CD4-positive, alpha-beta memory T cell (primary cell): ENCODE results near the gene KRTAP4-5. TPM values are rescaled to one million over a fixed set of nuclear protein-coding genes. Genes with fewer than 3 reads are reported as not detected.
A peak's percentile ranks its signal among the peaks of the same experiment; 100 is the strongest.
"Not testable (repeated sequence)": the region's sequence is repeated elsewhere in the genome, so short reads cannot be mapped to it uniquely, and the experiment has no call there.

Experiments used
- CTCF ChIA-PET: fragments of 350-600 bp; sonication (Branson Sonifier 250); formaldehyde crosslinking; loops from one replicate; lab custom pipeline; 2021; ENCODE audit warnings: inconsistent platforms; ENCODE audit not compliant: partially characterized antibody; lab: Charles Lee
- POLR2A ChIA-PET: fragments of 350-600 bp; sonication (Branson Sonifier 250); formaldehyde crosslinking; loops from one replicate; lab custom pipeline; 2021; ENCODE audit not compliant: partially characterized antibody; lab: Charles Lee
- DNase-seq, 5 donors: peaks; one replicate each; pipeline versions ENCODE4 v3.0.0 to v3.0.0-alpha.2; 2020 to 2022; ENCODE audit warnings: mixed read lengths in 1 of 5
- H3K27ac ChIP-seq: one replicate; pipeline ENCODE4 v1.7.0; 2013; ENCODE audit warnings: low read depth, low read length
- H3K27me3 ChIP-seq: 2 replicates; pipeline ENCODE4 v1.7.0; 2013; ENCODE audit warnings: mild to moderate bottlenecking, low read length, moderate library complexity; ENCODE audit not compliant: insufficient read depth
- H3K36me3 ChIP-seq: 2 replicates; pipeline ENCODE4 v1.7.0; 2013; ENCODE audit warnings: mild to moderate bottlenecking, low read length, moderate library complexity; ENCODE audit not compliant: insufficient read depth
- H3K4me1 ChIP-seq: 2 replicates; pipeline ENCODE4 v1.7.0; 2013; ENCODE audit warnings: mild to moderate bottlenecking, low read length, moderate library complexity; ENCODE audit not compliant: insufficient read depth
- H3K4me3 ChIP-seq, 2 donors: one replicate each; pipeline ENCODE4 v1.7.0; 2013; ENCODE audit warnings: low read length in 2 of 2, mild to moderate bottlenecking in 1 of 2
- H3K9me3 ChIP-seq, 2 donors: one replicate each; pipeline ENCODE4 v1.7.0; 2013; ENCODE audit warnings: low read length in 2 of 2, control low read depth in 1 of 2; ENCODE audit not compliant: control insufficient read depth in 1 of 2
- H3K27ac Mint-ChIP-seq, 7 donors: one replicate each; pipeline ENCODE4 v1.8.0; 2020 to 2021; ENCODE audit warnings: mixed read lengths in 7 of 7, mild to moderate bottlenecking in 6 of 7, inconsistent platforms in 3 of 7, moderate library complexity in 3 of 7
- H3K27me3 Mint-ChIP-seq, 2 donors: one replicate each; pipeline ENCODE4 v1.8.0; 2020 to 2021; ENCODE audit warnings: mixed read lengths in 2 of 2
- H3K36me3 Mint-ChIP-seq, 2 donors: one replicate each; pipeline ENCODE4 v1.8.0; 2020 to 2021; ENCODE audit warnings: mixed read lengths in 2 of 2, inconsistent platforms in 1 of 2, mild to moderate bottlenecking in 1 of 2
- H3K4me1 Mint-ChIP-seq, 4 donors: one replicate each; pipeline ENCODE4 v1.8.0; 2020 to 2021; ENCODE audit warnings: mixed read lengths in 4 of 4, mild to moderate bottlenecking in 1 of 4
- H3K4me3 Mint-ChIP-seq, 8 donors: one replicate each; pipeline ENCODE4 v1.8.0; 2020 to 2021; ENCODE audit warnings: mixed read lengths in 8 of 8, mild to moderate bottlenecking in 7 of 8, moderate library complexity in 6 of 8, inconsistent platforms in 3 of 8
- H3K9me3 Mint-ChIP-seq, 8 donors: one replicate each; pipeline ENCODE4 v1.8.0; 2020 to 2021; ENCODE audit warnings: mixed read lengths in 8 of 8, mild to moderate bottlenecking in 5 of 8, inconsistent platforms in 3 of 8, moderate library complexity in 1 of 8
- intact Hi-C: fragments of 100-400 bp; cut with micrococcal nuclease; formaldehyde crosslinking; loops from one replicate; pipeline ENCODE4 v1.15.1; 2023
- polyA plus RNA-seq, 2 donors: library from polyadenylated mRNA; unstranded; fragments of 300-500 nt; fragmentation: Illumina TruSeq; gene quantifications; one replicate each; pipeline ENCODE4 v1.2.3, GENCODE V29; 2021
- total RNA-seq, 2 experiments: library from RNA; stranded (reverse); gene quantifications; one replicate each; pipeline ENCODE4 v1.2.3, GENCODE V29; 2021

Gene KRTAP4-5
- total and polyA plus RNA-seq, 4 experiments from 2014 or later, result not detected

DNA sequence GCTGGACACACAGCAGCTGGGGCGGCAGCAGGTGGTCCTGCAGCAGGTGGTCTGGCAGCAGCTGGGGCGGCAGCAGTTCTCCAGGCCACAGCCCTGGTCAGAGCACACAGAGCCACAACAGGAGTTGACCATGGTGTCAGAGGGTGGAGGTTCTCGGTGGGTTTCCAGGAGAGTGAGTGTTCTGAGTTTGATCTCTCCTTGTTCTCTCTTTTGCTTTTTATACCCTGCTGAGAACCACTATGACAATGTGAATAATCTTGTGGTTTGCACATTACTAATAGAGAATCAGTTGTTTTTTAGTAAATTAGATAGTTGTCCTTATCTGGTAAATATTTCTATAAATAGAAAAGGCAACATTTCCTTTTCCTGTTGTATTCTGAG is 25.6 kb downstream of the KRTAP4-5 start, which contains the start of gene KRTAP4-12:
Gene KRTAP4-12, minus strand, starts transcription at position 192 of the 381 bp plus-strand sequence. Its CDS starts 60 bp downstream, at position 132.
- H3K4me1 Mint-ChIP-seq, result peaks cover 13 to 82% (median 50%) of the 10 kb centered on the region in 4 donors
- DNase-seq, H3K36me3 Mint-ChIP-seq, H3K36me3 ChIP-seq, intact Hi-C loops, H3K4me3 ChIP-seq, H3K27me3 ChIP-seq, H3K27me3 Mint-ChIP-seq, H3K27ac ChIP-seq, H3K9me3 Mint-ChIP-seq, H3K9me3 ChIP-seq: not testable (repeated sequence)
- ChIA-PET POLR2A (interaction anchor here (1.2 kb wide), 1 partner anchor 10 kb away, joined by 3 read pairs; no protein-coding TSS in a partner anchor), CTCF (interaction anchor here (0.7 to 1.0 kb wide), 2 partner anchors 163 to 199 kb away, joined by 3 to 6 read pairs; no protein-coding TSS in a partner anchor)
- peaks cover 57% of the 10 kb centered on the region for H3K4me1 ChIP-seq
- peak within 1 kb of the TSS in 6 of 7 donors; percentile 2 to 91 (median 74) for H3K27ac Mint-ChIP-seq
- peak within 1 kb of the TSS in 7 of 8 donors; percentile 64 to 87 (median 73) for H3K4me3 Mint-ChIP-seq

- H3K36me3 ChIP-seq, H3K9me3 ChIP-seq, H3K4me3 ChIP-seq, H3K36me3 Mint-ChIP-seq, DNase-seq, H3K27ac ChIP-seq, intact Hi-C loops, H3K27me3 Mint-ChIP-seq, H3K9me3 Mint-ChIP-seq, H3K27me3 ChIP-seq: not testable (repeated sequence)
- peaks cover 57% of the 10 kb centered on the region for H3K4me1 ChIP-seq
- Mint-ChIP-seq H3K27ac (peak overlapping the region in 6 of 7 donors; percentile 2 to 91 (median 64)), H3K4me1 (peaks cover 13 to 81% (median 48%) of the 10 kb centered on the region in 4 donors), H3K4me3 (peak overlapping the region in 7 of 8 donors; percentile 64 to 87 (median 73))
- ChIA-PET POLR2A (interaction anchor here (1.2 to 1.5 kb wide), 2 partner anchors 10 kb away, joined by 3 to 4 read pairs; no protein-coding TSS in a partner anchor), CTCF (interaction anchor here (0.7 to 1.0 kb wide), 2 partner anchors 163 to 199 kb away, joined by 3 to 6 read pairs; no protein-coding TSS in a partner anchor)
Observed at GRCh38 chr17:41123292-41123990, 26.2 kb downstream of the KRTAP4-5 start.

GRCh38 chr17:41121742-41122141 is 27.9 kb downstream of the KRTAP4-5 start:
- intact Hi-C loops, result loop anchor here (2.0 kb wide), 3 partner anchors 201 to 427 kb away; no protein-coding TSS in a partner anchor
- Mint-ChIP-seq H3K36me3 (no peaks in the 10 kb centered on the region), H3K9me3 (peaks cover 0 to 7% (median under 1%) of the 10 kb centered on the region in 8 donors), H3K4me3 (no peak overlapping the region), H3K27ac (peak overlapping the region in 1 of 7 donors; percentile 12), H3K27me3 (peaks cover 2 to 4% of the 10 kb centered on the region in 2 donors), H3K4me1 (peaks cover 13 to 68% (median 50%) of the 10 kb centered on the region in 4 donors)
- no peaks in the 10 kb centered on the region for H3K27me3 ChIP-seq
- ChIA-PET CTCF (interaction anchor here (1.2 to 1.6 kb wide), 2 partner anchors 201 to 427 kb away, joined by 3 to 9 read pairs; no protein-coding TSS in a partner anchor), POLR2A (interaction anchor here (1.1 to 1.5 kb wide), 3 partner anchors 10 to 187 kb away, joined by 4 to 6 read pairs (median 4); partner anchors contain the start of gene KRTAP16-1)
- peaks cover 54% of the 10 kb centered on the region for H3K4me1 ChIP-seq
- H3K36me3 ChIP-seq, result no peaks in the 10 kb centered on the region
- no peaks in the 10 kb centered on the region for H3K9me3 ChIP-seq
- DNase-seq, result no peak
- no peak overlapping the region for H3K27ac ChIP-seq
- H3K4me3 ChIP-seq, result no peak overlapping the region

GRCh38 chr17:41119696-41120690 is 29.6 kb downstream of the KRTAP4-5 start:
- not testable (repeated sequence) for H3K4me3 ChIP-seq, H3K27me3 ChIP-seq, H3K36me3 Mint-ChIP-seq, H3K36me3 ChIP-seq, H3K9me3 Mint-ChIP-seq, H3K27ac ChIP-seq, H3K9me3 ChIP-seq, H3K27me3 Mint-ChIP-seq
- DNase-seq, result peak in 3 of 5 donors; percentile 37 to 42 (median 37)
- peak overlapping the region in 6 of 8 donors; percentile 41 to 84 (median 73) for H3K4me3 Mint-ChIP-seq
- CTCF ChIA-PET, result interaction anchor here (0.7 to 2.3 kb wide), 5 partner anchors 189 to 429 kb away, joined by 3 to 21 read pairs (median 6); partner anchors contain the start of gene KRTAP16-1
- POLR2A ChIA-PET, result interaction anchor here (0.8 to 1.9 kb wide), 5 partner anchors 10 to 202 kb away, joined by 3 to 11 read pairs (median 6); partner anchors contain the start of gene KRTAP16-1
- H3K4me1 Mint-ChIP-seq, result peaks cover 6 to 62% (median 37%) of the 10 kb centered on the region in 4 donors
- intact Hi-C loops, result loop anchor here (2.0 kb wide), 3 partner anchors 203 to 429 kb away; no protein-coding TSS in a partner anchor
- H3K4me1 ChIP-seq, result peaks cover 37% of the 10 kb centered on the region
- peak overlapping the region in 5 of 7 donors; percentile 4 to 90 (median 81) for H3K27ac Mint-ChIP-seq

DNA sequence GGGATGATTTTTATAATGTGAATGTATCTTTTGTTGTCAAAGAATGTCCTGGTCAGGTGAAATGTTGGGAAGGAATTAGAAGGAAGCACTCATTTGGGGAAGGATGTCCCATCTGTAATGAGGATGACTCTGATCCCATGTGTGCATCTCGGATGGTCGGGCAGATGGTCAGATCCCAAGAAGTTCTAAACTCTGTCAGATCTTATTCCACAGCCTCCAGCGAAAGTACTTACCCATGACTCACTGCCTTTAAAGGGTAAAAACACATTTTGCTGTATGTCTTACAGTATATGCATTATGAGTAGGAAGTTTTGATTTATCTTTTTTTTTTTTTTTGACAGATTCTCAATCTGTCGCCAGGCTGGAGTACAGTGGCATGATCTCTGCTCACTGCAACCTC is 30.9 kb downstream of the KRTAP4-5 start:
- no peaks in the 10 kb centered on the region for H3K36me3 Mint-ChIP-seq
- peak overlapping the region in 3 of 7 donors; percentile 19 to 62 (median 55) for H3K27ac Mint-ChIP-seq
- Histone ChIP-seq H3K27ac (no peak overlapping the region), H3K9me3 (no peaks in the 10 kb centered on the region), H3K27me3 (no peaks in the 10 kb centered on the region), H3K4me1 (peaks cover 24% of the 10 kb centered on the region), H3K4me3 (no peak overlapping the region), H3K36me3 (no peaks in the 10 kb centered on the region)
- DNase-seq, result no peak
- POLR2A ChIA-PET, result no interaction called here
- peaks cover 6 to 49% (median 28%) of the 10 kb centered on the region in 4 donors for H3K4me1 Mint-ChIP-seq
- H3K4me3 Mint-ChIP-seq, result no peak overlapping the region
- peaks cover 0 to 7% (median 0%) of the 10 kb centered on the region in 8 donors for H3K9me3 Mint-ChIP-seq
- intact Hi-C loops, result no loop called here
- CTCF ChIA-PET, result no interaction called here
- H3K27me3 Mint-ChIP-seq, result peaks cover 4% of the 10 kb centered on the region in 2 donors

- H3K4me3 ChIP-seq, H3K27ac ChIP-seq, H3K9me3 ChIP-seq, H3K27me3 Mint-ChIP-seq, POLR2A ChIA-PET, DNase-seq, H3K36me3 ChIP-seq, H3K27me3 ChIP-seq, H3K9me3 Mint-ChIP-seq, H3K36me3 Mint-ChIP-seq, intact Hi-C loops, H3K4me3 Mint-ChIP-seq: not testable (repeated sequence)
- CTCF ChIA-PET, result interaction anchor here (2.6 kb wide), 1 partner anchor 205 kb away, joined by 8 read pairs; no protein-coding TSS in a partner anchor
- peak within 1 kb of the TSS in 4 of 7 donors; percentile 17 to 69 (median 40) for H3K27ac Mint-ChIP-seq
- H3K4me1 ChIP-seq, result peaks cover 19% of the 10 kb centered on the region
- peaks cover 2 to 41% (median 21%) of the 10 kb centered on the region in 4 donors for H3K4me1 Mint-ChIP-seq
Observed at GRCh38 chr17:41117846-41118386, 31.7 kb downstream of the KRTAP4-5 start, which contains the start of gene KRTAP4-11. TSS of gene KRTAP4-11 (minus strand) at chr17:41118373. CDS start at chr17:41118315, 58 bp downstream.
